GM06990 (cell line): ENCODE results near the gene SLC35C1.

Experiments
- DNase-seq: peaks from one replicate; pipeline ENCODE4 v3.0.0-alpha.2; 2011; ENCODE audit not compliant: insufficient read length; ENCODE audit errors: extremely low read depth
- H3K27me3 ChIP-seq: replicated peaks from 2 replicates; pipeline ENCODE4 v1.6.0; 2011; ENCODE audit warnings: low read length; ENCODE audit not compliant: control insufficient read depth, insufficient read depth
- H3K36me3 ChIP-seq: 2 replicates; pipeline ENCODE4 v1.5.1; 2011; ENCODE audit warnings: low read length; ENCODE audit not compliant: control insufficient read depth, insufficient read depth
- H3K4me3 ChIP-seq: replicated peaks from 2 replicates; pipeline ENCODE4 v1.5.1; 2011; ENCODE audit warnings: low read depth, mild to moderate bottlenecking, control low read depth, low read length
- TF ChIP-seq, protein P1 (sequence below): IDR thresholded peaks from 2 replicates; pipeline ENCODE4 v1.5.1; 2011; ENCODE audit warnings: low read length, control low read depth, mild to moderate bottlenecking, inconsistent platforms; ENCODE audit not compliant: insufficient read depth, poor library complexity, severe bottlenecking

The SLC35C1 gene

DNA sequence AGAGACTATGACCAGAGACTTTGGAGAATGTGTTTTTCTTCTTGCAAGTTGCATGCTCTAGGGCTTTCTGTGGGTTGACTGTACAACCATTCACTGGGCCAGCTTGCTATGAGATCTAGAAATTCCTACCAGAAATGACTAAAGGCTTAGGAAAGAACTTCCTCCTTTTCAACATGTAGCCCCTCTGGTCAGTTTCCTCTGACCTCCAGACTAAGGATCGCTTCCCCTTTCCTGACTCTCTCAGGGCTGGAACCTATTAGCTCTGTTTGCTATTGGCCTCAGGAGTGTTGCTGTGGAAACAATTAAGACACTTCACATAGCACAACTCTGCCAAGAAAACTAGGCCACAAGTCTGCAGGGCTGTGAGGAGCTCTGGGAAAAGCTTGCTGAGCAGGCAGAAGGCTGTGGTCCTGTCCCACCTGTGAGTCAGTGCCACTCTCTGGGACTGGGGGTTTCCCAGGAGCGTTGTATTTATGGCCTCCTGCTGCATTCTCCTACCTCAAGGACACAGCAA lies 53.1 kb downstream of the SLC35C1 start:
- TF ChIP-seq, protein P1, sequence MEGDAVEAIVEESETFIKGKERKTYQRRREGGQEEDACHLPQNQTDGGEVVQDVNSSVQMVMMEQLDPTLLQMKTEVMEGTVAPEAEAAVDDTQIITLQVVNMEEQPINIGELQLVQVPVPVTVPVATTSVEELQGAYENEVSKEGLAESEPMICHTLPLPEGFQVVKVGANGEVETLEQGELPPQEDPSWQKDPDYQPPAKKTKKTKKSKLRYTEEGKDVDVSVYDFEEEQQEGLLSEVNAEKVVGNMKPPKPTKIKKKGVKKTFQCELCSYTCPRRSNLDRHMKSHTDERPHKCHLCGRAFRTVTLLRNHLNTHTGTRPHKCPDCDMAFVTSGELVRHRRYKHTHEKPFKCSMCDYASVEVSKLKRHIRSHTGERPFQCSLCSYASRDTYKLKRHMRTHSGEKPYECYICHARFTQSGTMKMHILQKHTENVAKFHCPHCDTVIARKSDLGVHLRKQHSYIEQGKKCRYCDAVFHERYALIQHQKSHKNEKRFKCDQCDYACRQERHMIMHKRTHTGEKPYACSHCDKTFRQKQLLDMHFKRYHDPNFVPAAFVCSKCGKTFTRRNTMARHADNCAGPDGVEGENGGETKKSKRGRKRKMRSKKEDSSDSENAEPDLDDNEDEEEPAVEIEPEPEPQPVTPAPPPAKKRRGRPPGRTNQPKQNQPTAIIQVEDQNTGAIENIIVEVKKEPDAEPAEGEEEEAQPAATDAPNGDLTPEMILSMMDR = no peak
- H3K36me3 ChIP-seq = peaks cover 18% of the 10 kb centered on the region
- DNase-seq = no peak
- no peak overlapping the region for H3K4me3 ChIP-seq
- H3K27me3 ChIP-seq = no peaks in the 10 kb centered on the region

DNA sequence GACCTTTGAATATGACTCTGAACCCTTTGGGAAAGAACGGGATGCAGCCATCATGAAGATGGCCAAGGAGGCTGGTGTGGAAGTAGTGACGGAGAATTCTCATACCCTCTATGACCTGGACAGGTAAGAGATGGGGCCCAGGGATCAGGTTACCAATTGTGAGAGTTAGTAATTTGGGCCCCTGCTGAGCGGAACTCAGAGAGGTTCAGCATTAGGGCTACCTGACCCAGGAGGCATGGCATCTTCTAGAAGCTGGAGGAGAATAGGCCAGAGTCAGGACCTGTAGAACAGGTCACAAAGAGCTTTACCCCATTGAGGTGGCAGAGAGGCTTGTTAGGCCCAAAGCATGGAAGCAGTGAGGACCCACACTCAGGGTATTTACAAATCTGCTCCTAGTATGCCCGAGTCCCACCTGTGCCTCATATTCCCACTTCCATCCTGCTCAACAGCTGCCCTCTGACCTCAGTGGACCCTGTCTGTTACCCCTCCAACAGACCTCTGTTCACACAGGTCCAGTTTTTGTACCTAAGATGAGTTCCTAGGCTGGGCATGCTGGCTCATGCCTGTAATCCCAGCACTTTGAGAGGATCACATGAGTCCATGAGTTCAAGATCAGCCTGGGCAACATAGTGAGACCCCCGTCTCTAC lies 53.9 kb downstream of the SLC35C1 start:
- peaks cover 21% of the 10 kb centered on the region for H3K36me3 ChIP-seq
- H3K27me3 ChIP-seq = no peaks in the 10 kb centered on the region
- TF ChIP-seq, protein P1 = no peak
- H3K4me3 ChIP-seq = no peak overlapping the region
- DNase-seq = no peak

DNA sequence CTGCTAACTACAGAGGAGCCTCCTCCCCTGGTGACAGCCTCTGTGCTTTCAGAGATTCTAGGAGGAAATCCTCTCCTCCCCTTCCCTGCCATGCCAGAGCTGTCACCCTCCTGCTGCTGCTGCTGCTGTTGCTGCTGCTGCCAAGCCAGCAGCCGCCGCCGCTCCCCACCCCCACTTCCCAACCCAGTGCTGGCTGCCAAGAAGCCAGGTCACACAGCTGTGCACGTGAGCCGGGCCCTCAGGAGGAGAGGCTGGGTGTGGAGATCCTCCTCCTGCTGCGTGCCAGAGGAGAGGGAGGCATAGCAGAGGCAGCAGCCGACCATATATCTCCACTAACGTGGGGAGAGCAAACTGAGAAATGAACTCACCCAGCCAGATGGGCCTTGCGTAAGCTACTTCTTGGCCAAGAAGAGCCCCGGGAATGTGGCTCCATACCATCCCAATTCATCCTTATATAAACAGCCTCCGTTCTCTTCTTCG lies 54.8 kb downstream of the SLC35C1 start:
- Histone ChIP-seq H3K36me3 (peaks cover 21% of the 10 kb centered on the region), H3K4me3 (no peak overlapping the region), H3K27me3 (no peaks in the 10 kb centered on the region)
- TF ChIP-seq, protein P1 = no peak
- no peak for DNase-seq

DNA sequence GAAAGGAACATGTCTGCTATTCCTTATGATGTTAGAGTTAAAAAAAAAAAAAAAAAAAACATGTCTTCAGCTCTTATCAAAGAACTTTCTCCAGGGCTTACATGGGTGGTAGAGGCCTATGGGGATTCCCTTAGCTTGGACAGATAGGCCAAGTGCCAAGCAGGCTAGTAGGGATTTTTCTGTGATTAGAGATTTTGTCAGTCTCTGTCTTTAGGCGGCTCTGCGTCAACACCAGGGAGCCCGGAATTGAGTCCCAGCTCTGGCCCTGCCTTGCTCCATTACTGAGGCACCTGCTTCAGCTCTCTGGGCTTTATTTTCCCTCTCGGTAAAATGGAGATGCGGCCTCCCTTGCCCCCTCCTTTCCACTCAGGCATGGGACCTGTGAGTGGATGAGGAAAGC lies 55.4 kb downstream of the SLC35C1 start:
- Histone ChIP-seq H3K27me3 (no peaks in the 10 kb centered on the region), H3K36me3 (peaks cover 21% of the 10 kb centered on the region), H3K4me3 (no peak overlapping the region)
- no peak for DNase-seq
- TF ChIP-seq, protein P1 = no peak

DNA sequence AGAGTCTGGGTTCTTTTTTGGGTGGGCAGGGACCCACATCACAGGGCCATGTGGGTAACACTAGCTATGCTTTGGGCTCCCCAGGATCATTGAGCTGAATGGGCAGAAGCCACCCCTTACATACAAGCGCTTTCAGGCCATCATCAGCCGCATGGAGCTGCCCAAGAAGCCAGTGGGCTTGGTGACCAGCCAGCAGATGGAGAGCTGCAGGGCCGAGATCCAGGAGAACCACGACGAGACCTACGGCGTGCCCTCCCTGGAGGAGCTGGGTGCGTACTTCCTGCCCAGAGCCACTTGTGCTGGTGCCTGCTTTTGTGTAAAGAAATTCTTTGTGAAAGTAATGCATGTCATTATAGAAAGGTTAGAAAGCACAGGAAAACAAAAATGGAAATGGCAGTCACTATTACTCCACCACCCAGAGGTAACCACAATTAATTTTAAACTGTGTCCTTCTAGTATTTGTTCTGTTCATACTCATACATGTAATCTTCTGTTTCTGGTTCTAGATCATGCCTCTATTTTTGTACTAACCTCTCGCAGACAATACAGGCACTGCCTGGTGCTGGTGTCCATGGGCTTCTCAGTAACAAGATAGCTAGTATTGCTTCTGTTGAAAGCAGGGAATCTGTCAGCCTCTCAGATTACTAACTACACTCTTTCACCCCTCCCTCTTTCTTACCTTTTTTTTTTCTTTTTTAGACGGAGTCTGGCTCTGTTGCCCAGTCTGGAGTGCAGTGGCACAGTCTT lies 56.0 kb downstream of the SLC35C1 start:
- TF ChIP-seq, protein P1 = no peak
- no peak overlapping the region for H3K4me3 ChIP-seq
- peaks cover 23% of the 10 kb centered on the region for H3K36me3 ChIP-seq
- DNase-seq = no peak
- no peaks in the 10 kb centered on the region for H3K27me3 ChIP-seq
